ENCODE results near the gene POGLUT3.

Gene POGLUT3

DNA sequence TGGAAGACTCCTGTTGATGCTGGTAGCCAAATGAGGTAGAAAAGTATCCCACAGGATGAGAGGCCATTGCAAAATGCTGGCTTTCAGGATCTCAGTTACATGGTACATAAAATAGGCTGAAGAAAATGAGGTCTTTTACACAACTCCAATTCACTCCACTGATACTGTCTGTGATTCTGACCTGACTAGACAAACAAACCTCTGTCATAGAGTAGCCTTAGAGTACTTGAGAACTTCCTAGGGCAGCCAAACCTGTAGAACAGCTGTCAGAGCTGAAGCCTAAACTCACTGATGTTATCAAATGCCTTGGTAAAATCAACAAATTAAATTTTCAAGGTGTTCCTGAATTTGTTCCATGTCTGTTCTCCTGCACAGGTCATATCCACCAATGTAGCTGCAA is 26.2 kb upstream of the POGLUT3 start:
- no peak for DNase-seq (ENCODE audit: low read depth, low spot score)

DNA sequence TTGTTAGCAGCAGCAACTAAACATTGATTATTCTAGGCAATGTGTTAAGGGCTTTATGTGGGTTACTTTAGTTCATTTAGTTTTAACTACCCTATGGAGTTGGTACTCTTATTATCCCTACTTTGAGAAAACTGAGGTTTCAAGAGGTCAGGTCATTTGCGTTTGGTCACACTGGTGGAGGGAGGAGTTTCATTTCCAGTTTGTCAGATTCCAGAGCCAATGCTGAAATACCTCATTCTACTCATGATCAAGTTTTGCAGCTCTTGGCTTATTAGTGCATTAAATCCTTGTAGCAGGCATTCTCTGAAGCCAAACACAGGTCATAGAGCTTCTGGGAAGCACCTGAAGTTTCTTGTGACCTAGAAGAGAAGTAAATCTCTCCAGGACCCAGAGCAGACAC is 24.1 kb upstream of the POGLUT3 start:
- TF ChIP-seq, protein P1, sequence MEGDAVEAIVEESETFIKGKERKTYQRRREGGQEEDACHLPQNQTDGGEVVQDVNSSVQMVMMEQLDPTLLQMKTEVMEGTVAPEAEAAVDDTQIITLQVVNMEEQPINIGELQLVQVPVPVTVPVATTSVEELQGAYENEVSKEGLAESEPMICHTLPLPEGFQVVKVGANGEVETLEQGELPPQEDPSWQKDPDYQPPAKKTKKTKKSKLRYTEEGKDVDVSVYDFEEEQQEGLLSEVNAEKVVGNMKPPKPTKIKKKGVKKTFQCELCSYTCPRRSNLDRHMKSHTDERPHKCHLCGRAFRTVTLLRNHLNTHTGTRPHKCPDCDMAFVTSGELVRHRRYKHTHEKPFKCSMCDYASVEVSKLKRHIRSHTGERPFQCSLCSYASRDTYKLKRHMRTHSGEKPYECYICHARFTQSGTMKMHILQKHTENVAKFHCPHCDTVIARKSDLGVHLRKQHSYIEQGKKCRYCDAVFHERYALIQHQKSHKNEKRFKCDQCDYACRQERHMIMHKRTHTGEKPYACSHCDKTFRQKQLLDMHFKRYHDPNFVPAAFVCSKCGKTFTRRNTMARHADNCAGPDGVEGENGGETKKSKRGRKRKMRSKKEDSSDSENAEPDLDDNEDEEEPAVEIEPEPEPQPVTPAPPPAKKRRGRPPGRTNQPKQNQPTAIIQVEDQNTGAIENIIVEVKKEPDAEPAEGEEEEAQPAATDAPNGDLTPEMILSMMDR (IDR thresholded peaks at IDR 0.05; ENCODE audit: low read depth, low read length) = no peak
- DNase-seq (ENCODE audit: low read depth, low spot score) = no peak
- no peak overlapping the region for H3K4me3 ChIP-seq (ENCODE audit: low read depth, low read length)
- in situ Hi-C loops (cut with HindIII; ENCODE audit: low sequenced_read_pairs) = no loop called here

More for the DNA sequence above, 26.2 kb upstream of the POGLUT3 start:
- no peak overlapping the region for H3K4me3 ChIP-seq (ENCODE audit: low read depth, low read length)
- TF ChIP-seq, protein P1 (IDR thresholded peaks at IDR 0.05; ENCODE audit: low read depth, low read length) = no peak
- in situ Hi-C loops (cut with HindIII; ENCODE audit: low sequenced_read_pairs) = no loop called here

DNA sequence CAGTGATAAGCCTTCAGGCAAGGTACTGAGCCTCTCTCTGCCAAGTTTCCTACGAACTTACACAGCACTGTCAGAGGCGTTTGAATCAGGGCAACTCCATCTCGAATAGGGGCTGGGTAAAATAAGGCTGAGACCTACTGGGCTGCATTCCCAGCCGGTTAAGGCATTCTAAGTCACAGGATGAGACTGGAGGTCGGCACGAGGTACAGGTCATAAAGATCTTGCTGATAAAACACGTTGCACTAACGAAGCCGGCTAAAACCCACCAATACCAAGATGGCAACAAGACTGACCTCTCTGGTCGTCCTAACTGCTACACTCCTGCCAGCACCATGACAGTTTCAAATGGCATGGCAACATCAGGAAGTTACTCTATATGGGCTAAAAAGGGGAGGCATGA is 20.4 kb upstream of the POGLUT3 start:
- no peak overlapping the region for H3K4me3 ChIP-seq (ENCODE audit: low read depth, low read length)
- in situ Hi-C loops (cut with HindIII; ENCODE audit: low sequenced_read_pairs) = no loop called here
- no peak for DNase-seq (ENCODE audit: low read depth, low spot score)
- TF ChIP-seq, protein P1 (IDR thresholded peaks at IDR 0.05; ENCODE audit: low read depth, low read length) = no peak

DNA sequence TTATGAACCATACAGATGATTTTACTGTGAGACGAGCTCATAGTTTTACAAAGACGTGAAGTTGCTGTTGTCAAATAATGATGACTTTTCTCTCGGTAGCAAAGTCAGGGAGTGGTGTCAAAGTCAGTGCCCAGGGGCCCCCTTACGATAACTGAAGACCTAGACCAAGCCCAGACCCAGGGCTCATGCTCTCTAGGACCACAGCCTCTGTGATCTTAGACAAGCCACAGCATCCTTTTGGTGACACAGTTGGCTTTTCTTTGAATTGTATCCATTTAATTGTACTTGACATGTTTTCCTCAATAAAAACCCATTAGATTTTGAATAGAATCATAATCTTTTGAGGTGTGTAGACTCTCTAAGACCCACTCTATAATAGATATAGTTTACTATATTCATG is 17.9 kb upstream of the POGLUT3 start:
- in situ Hi-C loops (cut with HindIII; ENCODE audit: low sequenced_read_pairs) = no loop called here
- TF ChIP-seq, protein P1 (IDR thresholded peaks at IDR 0.05; ENCODE audit: low read depth, low read length) = no peak
- DNase-seq (ENCODE audit: low read depth, low spot score) = no peak
- H3K4me3 ChIP-seq (ENCODE audit: low read depth, low read length) = no peak overlapping the region

DNA sequence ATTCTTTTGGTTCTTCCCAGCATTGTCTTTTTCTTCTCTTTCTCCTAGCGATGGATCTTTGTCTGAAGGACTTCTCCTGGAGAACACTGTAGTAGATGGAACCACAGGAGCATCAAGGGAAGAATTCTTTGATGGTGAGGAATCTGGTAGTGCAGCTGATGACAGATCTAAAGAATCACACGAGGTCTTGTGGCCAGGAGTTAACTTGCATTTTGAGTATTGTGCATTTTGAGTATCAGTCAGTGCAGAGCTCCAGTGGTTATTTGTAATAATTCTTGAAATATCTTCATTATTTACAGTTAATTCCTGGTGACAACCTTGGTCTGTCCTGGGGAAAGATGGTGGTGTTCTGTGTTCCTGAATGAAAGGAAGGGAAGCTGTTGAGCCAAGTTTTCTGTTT is 14.5 kb upstream of the POGLUT3 start:
- in situ Hi-C loops (cut with HindIII; ENCODE audit: low sequenced_read_pairs) = no loop called here
- no peak overlapping the region for H3K4me3 ChIP-seq (ENCODE audit: low read depth, low read length)
- TF ChIP-seq, protein P1 (IDR thresholded peaks at IDR 0.05; ENCODE audit: low read depth, low read length) = no peak
- no peak for DNase-seq (ENCODE audit: low read depth, low spot score)

DNA sequence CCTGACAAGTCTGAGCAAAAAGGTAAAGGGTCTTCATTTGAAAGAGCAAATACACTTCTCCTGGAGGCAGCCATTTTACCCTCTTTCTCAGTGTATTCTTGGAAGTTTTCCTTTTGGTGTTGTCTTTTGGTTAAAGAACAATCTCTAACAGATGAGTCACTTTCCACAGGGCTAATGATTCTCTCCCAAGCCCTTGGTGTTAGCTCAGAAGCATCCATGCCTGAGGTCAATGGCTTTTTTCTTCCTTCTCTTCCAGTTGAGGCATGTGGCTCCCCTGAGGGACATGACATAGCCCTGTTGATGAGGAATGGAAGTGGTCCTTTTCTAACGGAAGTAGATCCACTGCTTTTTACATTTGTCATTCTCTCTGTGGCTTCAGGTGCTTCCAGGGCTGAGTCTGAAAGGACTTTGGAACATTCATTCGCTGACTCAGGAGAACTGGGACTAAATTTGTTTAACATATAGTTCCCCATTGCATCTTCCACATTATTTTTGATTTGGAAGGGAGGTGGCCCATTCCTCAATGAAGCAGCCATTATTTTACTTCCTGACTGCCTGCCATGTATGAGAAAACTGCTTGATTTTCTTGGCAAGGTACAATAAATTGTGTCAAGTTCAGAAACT is 13.8 kb upstream of the POGLUT3 start:
- in situ Hi-C loops (cut with HindIII; ENCODE audit: low sequenced_read_pairs) = no loop called here
- DNase-seq (ENCODE audit: low read depth, low spot score) = peak; percentile 90
- TF ChIP-seq, protein P1 (IDR thresholded peaks at IDR 0.05; ENCODE audit: low read depth, low read length) = no peak
- H3K4me3 ChIP-seq (ENCODE audit: low read depth, low read length) = no peak overlapping the region
